Measurements from ENCODE around the gene CWC25. TPM values are rescaled to one million over a fixed set of nuclear protein-coding genes. Genes with fewer than 3 reads are reported as not detected.

The CWC25 gene
- total and polyA plus RNA-seq, 2 of the 13 experiments (the other 11 are each of a cell fraction or from before 2014, with no cell fraction given), result 15.6 to 22.7 TPM

- TF ChIP-seq SNAPC4 (CRISPR knock-in tag; IDR thresholded peaks at IDR 0.05) (0 out of 2 replicates have a peak, but pooled peaks have one; percentile 2), KAT7 (CRISPR knock-in tag; IDR thresholded peaks at IDR 0.05; ENCODE audit: borderline replicate concordance) (no peak), ZMAT3 (CRISPR knock-in tag; conservative IDR thresholded peaks at IDR 0.05) (peak; percentile 85), MEIS1 (CRISPR knock-in tag; IDR thresholded peaks at IDR 0.05; ENCODE audit: borderline replicate concordance) (0 out of 2 replicates have a peak, but pooled peaks have one; percentile 22), ZMYM2 (CRISPR knock-in tag; IDR thresholded peaks at IDR 0.05) (peak; percentile 82; the same call in 1 of the 2 replicates), ZNF580 (CRISPR knock-in tag; IDR thresholded peaks at IDR 0.05; ENCODE audit: borderline replicate concordance, low read depth) (0 out of 2 replicates have a peak, but pooled peaks have one; percentile 30), SAP130 (CRISPR knock-in tag; IDR thresholded peaks at IDR 0.05; ENCODE audit: low read depth) (peak; percentile 85), TEAD3 (CRISPR knock-in tag; optimal IDR thresholded peaks at IDR 0.05; ENCODE audit: borderline replicate concordance) (peak; percentile 52), RFX3 (CRISPR knock-in tag; IDR thresholded peaks at IDR 0.05) (no peak), ZBTB4 (CRISPR knock-in tag; IDR thresholded peaks at IDR 0.05; ENCODE audit: borderline replicate concordance) (no peak), CREM (IDR thresholded peaks at IDR 0.05) (peak; percentile 74), CREM (CRISPR knock-in tag; IDR thresholded peaks at IDR 0.05) (no peak), SOX5 (CRISPR knock-in tag; IDR thresholded peaks at IDR 0.05; ENCODE audit: borderline replicate concordance) (peak; percentile 39; the same call in 1 of the 2 replicates), HMG20A (CRISPR knock-in tag; IDR thresholded peaks at IDR 0.05; ENCODE audit: borderline replicate concordance) (peak; percentile 22; the same call in 1 of the 2 replicates), ZNF556 (CRISPR knock-in tag; IDR thresholded peaks at IDR 0.05; ENCODE audit: borderline replicate concordance) (0 out of 2 replicates have a peak, but pooled peaks have one; percentile 2), ZNF629 (CRISPR knock-in tag; conservative IDR thresholded peaks at IDR 0.05) (peak; percentile 72), ELF1 (CRISPR knock-in tag; IDR thresholded peaks at IDR 0.05) (peak; percentile 26; the same call in 1 of the 2 replicates), CHD2 (IDR thresholded peaks at IDR 0.05; ENCODE audit: low read depth, low read length) (no peak)
- TF ChIP-seq, protein P1, sequence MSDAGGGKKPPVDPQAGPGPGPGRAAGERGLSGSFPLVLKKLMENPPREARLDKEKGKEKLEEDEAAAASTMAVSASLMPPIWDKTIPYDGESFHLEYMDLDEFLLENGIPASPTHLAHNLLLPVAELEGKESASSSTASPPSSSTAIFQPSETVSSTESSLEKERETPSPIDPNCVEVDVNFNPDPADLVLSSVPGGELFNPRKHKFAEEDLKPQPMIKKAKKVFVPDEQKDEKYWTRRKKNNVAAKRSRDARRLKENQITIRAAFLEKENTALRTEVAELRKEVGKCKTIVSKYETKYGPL (CRISPR knock-in tag; IDR thresholded peaks at IDR 0.05), result 0 out of 2 replicates have a peak, but pooled peaks have one; percentile 31
- TF ChIP-seq, protein P2, sequence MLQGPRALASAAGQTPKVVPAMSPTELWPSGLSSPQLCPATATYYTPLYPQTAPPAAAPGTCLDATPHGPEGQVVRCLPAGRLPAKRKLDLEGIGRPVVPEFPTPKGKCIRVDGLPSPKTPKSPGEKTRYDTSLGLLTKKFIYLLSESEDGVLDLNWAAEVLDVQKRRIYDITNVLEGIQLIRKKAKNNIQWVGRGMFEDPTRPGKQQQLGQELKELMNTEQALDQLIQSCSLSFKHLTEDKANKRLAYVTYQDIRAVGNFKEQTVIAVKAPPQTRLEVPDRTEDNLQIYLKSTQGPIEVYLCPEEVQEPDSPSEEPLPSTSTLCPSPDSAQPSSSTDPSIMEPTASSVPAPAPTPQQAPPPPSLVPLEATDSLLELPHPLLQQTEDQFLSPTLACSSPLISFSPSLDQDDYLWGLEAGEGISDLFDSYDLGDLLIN (CRISPR knock-in tag; IDR thresholded peaks at IDR 0.05; ENCODE audit: borderline replicate concordance), result no peak
Observed at GRCh38 chr17:38868817-38869525, 43.9 kb upstream of the CWC25 start (continued).

Data from HepG2 (cell line).